ENCODE results near the gene SLC7A6OS. TPM values are rescaled to one million over a fixed set of nuclear protein-coding genes. Genes with fewer than 3 reads are reported as not detected.

The SLC7A6OS gene
- total RNA-seq, 2 experiments from 2014 or later = 25.9 to 28.6 TPM

DNA sequence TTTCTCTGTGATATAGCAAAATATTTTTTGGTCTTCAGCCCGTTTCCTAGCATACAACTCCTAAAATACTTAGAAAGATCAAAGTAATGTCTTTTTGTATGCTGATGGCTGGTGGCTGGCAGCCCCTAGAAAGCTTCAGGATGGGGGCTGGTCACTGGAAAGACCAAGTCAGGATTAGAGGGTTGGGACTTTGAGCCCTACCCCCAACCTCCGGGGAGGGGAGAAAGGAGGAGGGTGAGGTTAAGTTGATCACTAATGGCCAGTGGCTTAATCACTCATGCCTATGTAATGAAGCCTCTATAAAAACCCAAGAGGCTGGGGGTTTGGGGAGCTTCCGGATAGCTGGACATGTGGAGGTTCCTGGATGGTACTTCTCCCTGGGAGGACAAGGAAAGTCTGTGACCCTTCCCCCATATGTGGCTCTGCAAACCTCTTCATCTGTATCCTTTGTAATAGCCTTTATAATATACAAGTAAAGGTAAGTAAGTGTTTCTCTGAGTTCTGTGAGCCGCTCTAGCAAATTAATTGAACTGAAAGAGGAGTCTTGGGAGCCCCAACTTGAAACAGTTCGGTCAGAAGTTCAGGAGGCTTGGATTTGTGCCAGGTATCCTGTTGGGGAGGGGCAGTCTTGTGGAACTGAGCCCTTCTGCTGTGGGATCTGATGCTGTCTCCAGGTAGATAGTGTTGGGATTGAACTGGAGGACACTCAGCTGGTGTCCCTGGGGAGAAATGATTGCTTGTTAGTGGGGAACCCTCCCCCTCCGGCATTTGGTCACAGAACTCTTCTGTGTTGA is 42.9 kb downstream of the SLC7A6OS start:
- POLR2A ChIA-PET = no interaction called here
- no peaks in the 10 kb centered on the region for H3K9me3 Mint-ChIP-seq
- H3K36me3 Mint-ChIP-seq (ENCODE audit: low read depth) = peaks cover 48% of the 10 kb centered on the region
- H3K4me1 Mint-ChIP-seq = peaks cover 73% of the 10 kb centered on the region
- peak overlapping the region; percentile 74 for H3K27ac Mint-ChIP-seq
- H3K4me3 Mint-ChIP-seq = peak overlapping the region; percentile 26
- H3K27me3 Mint-ChIP-seq = no peaks in the 10 kb centered on the region
- no peak for DNase-seq
- CTCF ChIA-PET = interaction anchor here (1.4 to 3.5 kb wide), 2 partner anchors 16 to 61 kb away, joined by 3 to 15 read pairs; no protein-coding TSS in a partner anchor

DNA sequence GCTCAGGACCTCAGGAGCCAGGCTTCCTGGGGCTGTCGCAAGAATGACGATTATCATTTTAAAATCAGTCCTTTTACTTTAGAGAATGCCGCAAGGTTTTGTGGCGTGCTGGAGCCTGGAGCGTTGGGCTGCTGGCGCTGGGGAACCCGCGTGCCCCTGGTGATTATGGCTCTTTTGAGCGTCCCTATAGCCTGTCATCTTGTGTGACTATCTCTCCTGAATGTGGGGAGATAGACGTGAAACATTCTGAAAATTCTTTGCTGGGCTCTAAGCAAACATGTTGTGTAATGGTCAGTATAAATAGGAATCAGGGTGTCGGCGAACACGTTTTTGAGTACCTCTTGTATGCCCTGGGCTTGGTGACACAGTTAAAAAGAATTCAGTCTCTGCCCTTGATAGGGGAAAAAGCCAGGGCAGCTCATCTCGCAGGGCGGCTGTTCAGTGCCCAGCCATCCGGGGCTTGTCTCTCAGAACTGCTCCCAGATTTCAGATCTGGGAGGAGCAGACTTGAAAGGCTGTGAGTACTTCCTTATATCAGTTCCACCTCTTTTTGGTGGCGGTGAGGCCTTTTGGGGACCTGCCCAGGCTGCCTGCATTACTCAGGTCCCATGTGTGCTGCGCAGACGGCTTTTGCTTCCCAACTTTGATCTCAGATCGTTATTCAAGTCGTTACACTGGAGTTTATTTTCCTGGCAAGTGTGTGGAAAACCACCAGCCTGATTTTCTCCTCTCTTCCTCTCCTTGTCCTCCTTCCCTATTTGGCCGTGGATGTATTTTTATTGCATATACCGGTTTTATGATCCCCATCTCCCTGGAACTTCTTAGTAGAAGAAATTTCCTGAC is 45.4 kb downstream of the SLC7A6OS start:
- Mint-ChIP-seq H3K27me3 (no peaks in the 10 kb centered on the region), H3K9me3 (no peaks in the 10 kb centered on the region), H3K27ac (peak overlapping the region; percentile 94), H3K36me3 (ENCODE audit: low read depth) (peaks cover 34% of the 10 kb centered on the region), H3K4me1 (peaks cover 61% of the 10 kb centered on the region), H3K4me3 (peak overlapping the region; percentile 82)
- CTCF ChIA-PET = interaction anchor here (8.9 kb wide), 1 partner anchor 65 kb away, joined by 172 read pairs; no protein-coding TSS in a partner anchor
- DNase-seq = peak; percentile 59
- POLR2A ChIA-PET = interaction anchor here (2.2 kb wide), 1 partner anchor 46 kb away, joined by 13 read pairs; the partner anchor contains the start of genes PRMT7 and SLC7A6OS

DNA sequence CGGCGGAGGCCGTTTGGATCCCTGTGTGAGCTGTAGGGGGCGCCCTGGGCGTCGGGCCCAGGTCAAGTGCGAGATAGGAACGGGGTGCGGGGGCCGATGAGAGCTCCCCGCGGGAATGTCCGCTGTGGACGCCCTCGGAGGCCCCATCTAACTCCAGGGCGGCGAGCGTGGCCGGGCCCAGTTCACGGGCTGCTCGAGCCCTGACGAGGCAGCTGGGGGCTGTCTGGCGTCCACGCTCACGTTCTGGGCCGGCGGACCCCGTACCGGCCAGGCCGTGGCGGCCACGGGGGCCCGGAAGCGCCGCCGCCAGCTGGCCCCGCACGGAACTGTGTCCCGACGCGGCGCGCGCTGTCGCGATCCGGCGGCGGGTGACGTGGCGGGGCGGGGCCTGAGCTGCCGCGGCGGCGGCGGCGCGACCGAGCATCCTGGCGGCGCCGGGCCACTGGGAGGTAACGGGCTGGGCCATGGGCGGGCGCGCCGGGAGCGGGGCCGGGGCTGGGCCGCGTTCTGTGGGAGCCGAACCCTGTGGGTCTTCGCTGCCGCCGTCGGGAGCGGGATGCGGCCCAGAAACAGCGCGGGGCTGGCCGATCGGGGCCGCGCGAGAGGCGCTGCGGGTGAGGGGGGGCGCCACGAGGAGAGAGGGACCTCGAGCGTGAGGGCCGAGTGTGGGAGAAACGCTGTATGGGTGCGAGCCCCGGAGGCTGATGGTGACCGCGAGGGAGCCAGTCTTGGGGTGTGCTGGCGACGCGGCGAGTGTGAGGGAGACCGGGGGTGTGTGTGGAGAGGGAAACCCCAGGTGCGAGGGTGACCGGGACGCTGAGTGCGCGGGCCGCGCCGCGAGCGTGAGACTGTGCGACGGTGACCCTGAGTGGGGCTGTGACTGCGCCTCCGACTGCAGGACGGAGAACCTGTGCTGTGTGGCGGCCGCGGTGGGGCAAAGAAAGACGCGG is 46.3 kb downstream of the SLC7A6OS start, which contains the start of gene SLC7A6:
Gene SLC7A6 (plus strand): TSS at position 399 of the 950 bp plus-strand sequence. CDS start 10,201 bp downstream, outside the sequence.
- H3K27me3 Mint-ChIP-seq = no peaks in the 10 kb centered on the region
- H3K27ac Mint-ChIP-seq = peak within 1 kb of the TSS; percentile 98
- H3K4me3 Mint-ChIP-seq = peak within 1 kb of the TSS; percentile 82
- peaks cover 26% of the 10 kb centered on the region for H3K36me3 Mint-ChIP-seq (ENCODE audit: low read depth)
- POLR2A ChIA-PET = interaction anchor here (2.2 kb wide), 1 partner anchor 46 kb away, joined by 13 read pairs; the partner anchor contains the start of genes PRMT7 and SLC7A6OS
- no peaks in the 10 kb centered on the region for H3K9me3 Mint-ChIP-seq
- H3K4me1 Mint-ChIP-seq = peaks cover 52% of the 10 kb centered on the region
- CTCF ChIA-PET = interaction anchor here (0.6 to 8.9 kb wide), 42 partner anchors 8 to 505 kb away, joined by 3 to 172 read pairs (median 4); partner anchors contain the start of genes PLA2G15, PRMT7 and SLC7A6OS
- peak; percentile 81 for DNase-seq

DNA sequence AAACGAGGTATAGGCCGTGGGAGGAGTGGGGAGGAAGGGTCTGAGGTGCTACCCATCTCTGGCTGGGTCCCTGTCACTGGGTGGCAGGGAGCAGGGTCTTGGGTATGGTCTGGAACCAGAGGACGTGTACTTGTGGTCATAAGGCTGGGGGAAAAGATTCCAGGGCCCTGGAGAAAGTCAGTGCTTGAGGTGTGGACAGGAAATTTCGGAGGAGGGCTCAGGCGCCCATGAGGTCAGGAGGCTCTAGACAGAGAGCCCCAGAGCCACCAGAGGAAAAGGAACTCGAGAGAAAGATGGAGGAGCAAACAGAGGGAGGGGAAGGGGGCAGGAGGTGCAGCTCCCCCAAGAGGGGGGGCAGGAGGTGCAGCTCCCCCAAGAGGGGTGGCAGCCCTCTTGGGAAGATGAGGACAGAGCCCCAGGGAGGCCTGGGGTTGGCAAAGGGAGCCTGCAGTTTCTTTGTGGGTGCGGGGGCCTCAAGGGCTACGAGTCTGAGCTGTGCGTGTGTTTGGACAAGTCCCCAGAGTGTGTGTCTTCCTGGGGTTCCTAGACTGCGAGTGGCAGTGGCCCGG is 47.1 kb downstream of the SLC7A6OS start:
- POLR2A ChIA-PET = interaction anchor here (2.2 kb wide), 1 partner anchor 47 kb away, joined by 13 read pairs; the partner anchor contains the start of genes PRMT7 and SLC7A6OS
- CTCF ChIA-PET = interaction anchor here (0.6 to 8.9 kb wide), 39 partner anchors 9 to 647 kb away, joined by 3 to 172 read pairs (median 6); partner anchors contain the start of genes PLA2G15, PRMT7 and SLC7A6OS
- Mint-ChIP-seq H3K4me1 (peaks cover 45% of the 10 kb centered on the region), H3K4me3 (peak overlapping the region; percentile 82), H3K36me3 (ENCODE audit: low read depth) (peaks cover 22% of the 10 kb centered on the region), H3K9me3 (no peaks in the 10 kb centered on the region), H3K27me3 (no peaks in the 10 kb centered on the region), H3K27ac (peak overlapping the region; percentile 98)
- no peak for DNase-seq

DNA sequence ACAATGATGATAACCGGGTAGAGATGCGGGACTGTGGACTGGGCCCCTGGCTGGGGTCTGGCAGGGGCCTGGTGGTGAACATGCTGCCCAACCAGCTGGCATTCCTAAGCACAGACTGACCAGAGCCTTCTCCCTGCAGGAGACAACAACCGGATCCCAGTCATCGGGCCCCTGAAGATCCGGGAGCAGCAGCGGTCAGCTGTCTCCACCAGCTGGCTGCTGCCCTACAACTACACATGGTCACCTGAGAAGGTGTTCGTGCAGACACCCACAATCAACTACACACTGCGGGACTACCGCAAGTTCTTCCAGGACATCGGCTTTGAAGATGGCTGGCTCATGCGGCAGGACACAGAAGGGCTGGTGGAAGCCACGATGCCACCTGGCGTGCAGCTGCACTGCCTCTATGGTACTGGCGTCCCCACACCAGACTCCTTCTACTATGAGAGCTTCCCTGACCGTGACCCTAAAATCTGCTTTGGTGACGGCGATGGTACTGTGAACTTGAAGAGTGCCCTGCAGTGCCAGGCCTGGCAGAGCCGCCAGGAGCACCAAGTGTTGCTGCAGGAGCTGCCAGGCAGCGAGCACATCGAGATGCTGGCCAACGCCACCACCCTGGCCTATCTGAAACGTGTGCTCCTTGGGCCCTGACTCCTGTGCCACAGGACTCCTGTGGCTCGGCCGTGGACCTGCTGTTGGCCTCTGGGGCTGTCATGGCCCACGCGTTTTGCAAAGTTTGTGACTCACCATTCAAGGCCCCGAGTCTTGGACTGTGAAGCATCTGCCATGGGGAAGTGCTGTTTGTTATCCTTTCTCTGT is 51.5 kb downstream of the SLC7A6OS start:
- no peaks in the 10 kb centered on the region for H3K9me3 Mint-ChIP-seq
- no peak for DNase-seq
- H3K27ac Mint-ChIP-seq = no peak overlapping the region
- H3K4me3 Mint-ChIP-seq = no peak overlapping the region
- CTCF ChIA-PET = interaction anchor here (0.6 to 8.9 kb wide), 6 partner anchors 10 to 94 kb away, joined by 3 to 172 read pairs (median 6); partner anchors contain the start of gene PLA2G15
- H3K36me3 Mint-ChIP-seq (ENCODE audit: low read depth) = peaks cover 3% of the 10 kb centered on the region
- peaks cover 31% of the 10 kb centered on the region for H3K4me1 Mint-ChIP-seq
- H3K27me3 Mint-ChIP-seq = no peaks in the 10 kb centered on the region
- POLR2A ChIA-PET = no interaction called here

DNA sequence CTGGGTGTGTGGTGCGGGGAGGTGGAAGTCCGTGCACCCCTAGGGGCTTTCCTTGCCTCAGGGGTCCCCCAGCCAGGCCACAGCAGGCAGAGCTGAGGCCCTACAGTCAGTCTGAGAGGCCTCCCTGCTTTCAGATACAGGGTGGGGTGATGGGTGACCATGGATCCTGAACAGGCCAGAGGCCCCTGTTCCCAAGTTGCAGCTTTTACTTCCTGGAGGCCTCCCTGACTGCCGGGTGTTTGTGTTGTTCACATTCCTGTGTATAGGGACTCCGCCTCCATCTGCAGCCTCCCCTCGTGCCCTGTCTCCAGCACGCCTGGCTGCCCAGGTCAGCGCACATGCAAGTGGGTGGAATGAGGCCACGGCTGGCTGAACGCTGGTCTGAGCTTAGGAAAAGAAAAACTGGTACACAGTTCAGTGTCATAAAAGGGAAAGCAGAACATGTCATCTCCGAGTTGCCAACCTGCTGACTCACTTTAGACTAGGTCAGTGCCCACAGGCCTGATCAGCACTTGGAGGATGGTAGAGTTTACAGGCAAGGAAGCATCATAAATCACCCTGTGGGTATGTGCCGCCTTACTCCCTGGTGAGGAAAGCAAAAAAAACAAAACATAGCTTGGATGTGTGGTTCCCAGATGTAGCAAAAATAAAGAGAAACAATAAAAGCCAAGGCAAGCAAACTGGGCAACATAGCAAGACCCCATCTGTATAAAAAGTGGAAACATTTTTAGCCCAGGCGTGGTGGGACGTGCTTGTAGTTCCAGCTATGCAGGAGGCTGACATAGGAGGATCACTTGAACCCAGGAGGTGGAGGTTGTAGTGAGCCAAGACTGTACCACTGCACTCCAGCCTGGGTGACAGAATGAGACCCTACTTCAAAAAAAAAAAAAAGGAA is 52.6 kb downstream of the SLC7A6OS start:
- ChIA-PET POLR2A (no interaction called here), CTCF (interaction anchor here (0.6 to 8.9 kb wide), 5 partner anchors 9 to 99 kb away, joined by 4 to 172 read pairs (median 5); no protein-coding TSS in a partner anchor)
- Mint-ChIP-seq H3K36me3 (ENCODE audit: low read depth) (peaks cover 3% of the 10 kb centered on the region), H3K27ac (peak overlapping the region; percentile 67), H3K4me1 (peaks cover 22% of the 10 kb centered on the region), H3K9me3 (no peaks in the 10 kb centered on the region), H3K4me3 (no peak overlapping the region), H3K27me3 (no peaks in the 10 kb centered on the region)
- DNase-seq = no peak

DNA sequence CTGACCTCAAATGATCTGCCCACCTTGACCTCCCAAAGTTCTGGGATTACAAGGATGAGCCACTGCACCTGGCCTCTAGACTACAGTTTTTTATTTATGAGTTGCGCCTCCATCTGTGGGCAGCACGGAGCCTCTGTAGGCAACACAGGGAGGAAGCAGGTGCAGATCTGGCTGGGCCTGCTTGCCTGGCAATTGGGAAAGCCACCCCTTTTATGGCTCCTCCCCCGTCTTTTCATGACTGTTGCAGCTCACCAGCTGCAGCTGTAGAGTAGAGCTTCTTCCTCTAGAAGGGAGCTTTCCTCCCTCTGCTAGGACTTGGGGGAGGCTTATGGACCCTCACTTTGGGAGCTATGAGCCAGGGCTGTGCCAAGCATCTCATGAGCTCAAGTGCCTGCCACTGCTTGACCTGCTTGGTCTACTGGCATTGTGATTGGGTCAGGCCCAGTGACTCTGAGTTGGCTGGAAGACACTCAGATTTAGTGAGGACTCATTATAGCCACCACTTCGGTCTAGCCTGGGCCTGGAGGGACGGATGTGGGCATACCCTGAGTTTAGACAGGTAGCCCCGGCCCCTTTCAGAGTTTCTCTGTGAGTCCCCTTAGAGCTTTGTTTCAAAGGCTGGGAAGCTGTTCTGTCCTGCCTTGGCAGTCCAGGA is 53.4 kb downstream of the SLC7A6OS start:
- peaks cover 20% of the 10 kb centered on the region for H3K4me1 Mint-ChIP-seq
- H3K36me3 Mint-ChIP-seq (ENCODE audit: low read depth) = peaks cover 3% of the 10 kb centered on the region
- H3K27ac Mint-ChIP-seq = peak overlapping the region; percentile 67

DNA sequence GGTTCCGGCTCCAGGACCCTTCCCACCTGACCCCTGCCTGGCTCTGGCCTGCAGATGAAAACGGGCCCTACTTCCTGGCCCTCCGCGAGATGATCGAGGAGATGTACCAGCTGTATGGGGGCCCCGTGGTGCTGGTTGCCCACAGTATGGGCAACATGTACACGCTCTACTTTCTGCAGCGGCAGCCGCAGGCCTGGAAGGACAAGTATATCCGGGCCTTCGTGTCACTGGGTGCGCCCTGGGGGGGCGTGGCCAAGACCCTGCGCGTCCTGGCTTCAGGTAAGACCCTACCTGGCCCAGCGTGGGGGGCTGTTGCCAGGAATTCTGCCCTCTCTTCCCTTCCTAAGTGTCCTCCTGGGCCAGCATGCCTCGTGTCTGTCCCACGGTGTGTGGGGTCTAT is 55.0 kb downstream of the SLC7A6OS start:
- ChIA-PET CTCF (interaction anchor here (3.9 kb wide), 1 partner anchor 8 kb away, joined by 18 read pairs; the partner anchor contains the start of gene SLC7A6), POLR2A (no interaction called here)
- Mint-ChIP-seq H3K36me3 (ENCODE audit: low read depth) (peaks cover 10% of the 10 kb centered on the region), H3K4me1 (peaks cover 11% of the 10 kb centered on the region), H3K27ac (no peak overlapping the region), H3K27me3 (no peaks in the 10 kb centered on the region), H3K9me3 (no peaks in the 10 kb centered on the region), H3K4me3 (no peak overlapping the region)
- no peak for DNase-seq

More for the DNA sequence above, 53.4 kb downstream of the SLC7A6OS start:
- Mint-ChIP-seq H3K27me3 (no peaks in the 10 kb centered on the region), H3K9me3 (no peaks in the 10 kb centered on the region), H3K4me3 (no peak overlapping the region)
- CTCF ChIA-PET = interaction anchor here (0.6 to 8.9 kb wide), 3 partner anchors 16 to 99 kb away, joined by 3 to 172 read pairs (median 5); no protein-coding TSS in a partner anchor
- peak; percentile 62 for DNase-seq
- POLR2A ChIA-PET = no interaction called here

DNA sequence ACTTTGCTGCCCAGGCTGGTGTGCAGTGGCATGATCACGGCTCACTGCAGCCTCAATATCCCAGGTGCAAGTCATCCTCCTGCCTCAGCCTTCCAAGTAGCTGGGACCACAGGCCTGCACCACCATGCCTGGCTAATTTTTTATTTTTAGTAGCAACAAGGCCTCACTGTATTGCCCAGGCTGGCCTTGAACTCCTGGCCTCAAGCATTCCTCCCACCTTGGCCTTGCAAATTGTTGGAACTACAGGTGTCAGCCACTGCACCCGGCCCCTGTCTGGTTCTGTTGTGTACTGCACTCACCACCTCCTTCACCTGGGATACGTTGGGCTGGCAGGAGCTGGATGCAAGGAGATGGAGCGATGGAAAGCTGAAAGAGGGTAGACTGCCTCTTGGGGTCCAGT is 57.0 kb downstream of the SLC7A6OS start:
- ChIA-PET POLR2A (no interaction called here), CTCF (interaction anchor here (0.6 to 3.9 kb wide), 6 partner anchors 9 to 1097 kb away, joined by 3 to 18 read pairs (median 4); partner anchors contain the start of gene SLC7A6)
- DNase-seq = no peak
- no peaks in the 10 kb centered on the region for H3K9me3 Mint-ChIP-seq
- peaks cover 11% of the 10 kb centered on the region for H3K36me3 Mint-ChIP-seq (ENCODE audit: low read depth)
- H3K27me3 Mint-ChIP-seq = no peaks in the 10 kb centered on the region
- H3K27ac Mint-ChIP-seq = no peak overlapping the region
- peaks cover 11% of the 10 kb centered on the region for H3K4me1 Mint-ChIP-seq
- no peak overlapping the region for H3K4me3 Mint-ChIP-seq

All from activated CD4-positive, alpha-beta T cell treated with anti-CD3 and anti-CD28 coated beads, Interleukin-2, amount 10 ng/mL, durations not matched to agents 7 days and 5 days (primary cell).